CD4-positive, alpha-beta T cell treated with Interferon gamma for 1 hour (primary cell): Measurements from ENCODE around the gene GOLGA6L4.
"Not testable (repeated sequence)": the region's sequence is repeated elsewhere in the genome, so short reads cannot be mapped to it uniquely, and the experiment has no call there.

Experiments used
- DNase-seq: peaks from one replicate; pipeline ENCODE4 v3.0.0-alpha.2; 2020

GOLGA6L4 gene, protein sequence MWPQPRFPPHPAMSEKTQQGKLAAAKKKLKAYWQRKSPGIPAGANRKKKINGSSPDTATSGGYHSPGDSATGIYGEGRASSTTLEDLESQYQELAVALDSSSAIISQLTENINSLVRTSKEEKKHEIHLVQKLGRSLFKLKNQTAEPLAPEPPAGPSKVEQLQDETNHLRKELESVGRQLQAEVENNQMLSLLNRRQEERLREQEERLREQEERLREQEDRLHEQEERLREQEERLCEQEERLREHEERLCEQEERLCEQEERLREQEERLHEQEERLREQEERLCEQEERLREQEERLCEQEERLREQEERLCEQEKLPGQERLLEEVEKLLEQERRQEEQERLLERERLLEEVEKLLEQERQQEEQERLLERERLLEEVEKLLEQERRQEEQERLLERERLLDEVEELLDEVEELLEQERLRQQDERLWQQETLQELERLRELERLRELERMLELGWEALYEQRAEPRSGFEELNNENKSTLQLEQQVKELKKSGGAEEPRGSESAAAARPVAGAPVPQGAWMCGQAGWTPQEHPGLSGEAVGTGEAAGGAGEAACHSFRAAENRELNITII

DNA sequence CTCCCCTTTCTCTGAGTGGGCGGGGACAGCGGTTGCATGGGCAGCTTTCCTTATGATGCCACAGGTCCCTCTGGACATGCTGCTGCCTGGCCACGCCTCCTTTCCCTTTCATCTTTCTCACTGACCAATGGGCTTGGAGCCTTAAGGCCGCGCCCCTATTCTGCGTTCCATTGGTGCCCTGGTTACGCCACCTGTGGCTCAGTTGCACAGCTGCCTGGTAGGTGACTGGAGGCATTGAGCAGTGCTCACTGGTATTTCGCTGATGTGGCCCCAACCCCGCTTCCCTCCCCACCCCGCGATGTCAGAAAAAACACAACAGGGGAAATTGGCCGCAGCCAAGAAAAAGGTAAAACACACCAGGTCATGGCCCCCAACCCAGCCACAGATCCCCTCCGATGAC, at the start of gene GOLGA6L4:
GOLGA6L4 (plus strand) TSS at position 201 of the 400 bp plus-strand sequence; CDS start at position 263, 62 bp downstream.
- DNase-seq: not testable (repeated sequence)

- DNase-seq: not testable (repeated sequence)
Measured at GRCh38 chr15:84192982-84193381, 42.6 kb upstream of the GOLGA6L4 start.

DNA sequence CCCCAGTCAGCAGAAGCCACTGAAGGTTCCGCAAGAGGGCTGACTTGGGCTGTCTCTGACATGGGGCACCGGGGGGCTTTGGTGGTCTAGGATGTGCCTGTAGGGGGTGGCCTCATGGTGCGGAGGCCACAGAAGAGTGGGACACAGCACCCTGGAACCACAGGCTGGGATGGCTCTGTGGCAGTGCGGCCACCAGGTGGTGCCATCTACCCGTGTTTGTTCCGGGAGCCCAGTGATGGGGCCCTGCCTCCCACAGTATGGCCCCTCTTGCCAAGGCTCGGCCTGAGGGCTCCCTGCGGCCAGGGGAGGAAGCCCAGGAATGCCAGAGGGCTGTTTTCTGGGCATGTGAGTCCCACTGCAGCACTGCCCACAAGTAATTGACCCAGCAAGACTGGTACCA, 40.0 kb upstream of the GOLGA6L4 start:
- DNase-seq: not testable (repeated sequence)

DNA sequence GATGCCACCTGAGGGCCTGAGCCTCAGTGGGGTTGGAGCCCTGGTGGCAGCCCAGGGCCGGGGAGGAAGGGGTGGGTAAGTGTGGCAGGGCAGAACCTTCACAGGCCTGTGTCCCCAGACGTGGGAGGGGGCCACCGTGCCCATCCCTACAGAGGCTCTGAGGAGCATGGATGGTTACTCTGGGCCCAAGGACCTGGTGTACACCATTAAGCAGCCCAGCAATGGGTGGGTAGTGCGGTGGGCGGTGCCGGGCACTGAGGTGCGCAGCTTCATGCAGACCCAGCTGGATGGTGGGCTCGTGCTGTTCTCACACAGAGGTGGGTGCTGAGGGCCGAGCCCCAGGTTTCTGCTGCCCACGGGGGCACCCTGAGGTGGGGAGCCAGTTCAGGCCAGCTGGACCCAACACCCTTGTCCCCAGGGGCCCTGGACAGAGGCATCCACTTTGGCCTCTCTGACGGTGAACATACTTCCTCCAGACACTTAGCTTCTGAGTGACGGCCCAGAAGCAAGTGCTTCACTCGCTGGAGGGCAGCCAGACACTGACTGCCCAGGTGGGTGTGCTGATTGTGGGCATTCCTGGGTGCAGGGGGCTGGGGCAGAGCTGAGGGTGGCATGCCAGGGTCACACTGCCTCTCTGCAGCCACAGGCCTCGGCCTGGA, 38.9 kb upstream of the GOLGA6L4 start:
- not testable (repeated sequence) for DNase-seq

DNA sequence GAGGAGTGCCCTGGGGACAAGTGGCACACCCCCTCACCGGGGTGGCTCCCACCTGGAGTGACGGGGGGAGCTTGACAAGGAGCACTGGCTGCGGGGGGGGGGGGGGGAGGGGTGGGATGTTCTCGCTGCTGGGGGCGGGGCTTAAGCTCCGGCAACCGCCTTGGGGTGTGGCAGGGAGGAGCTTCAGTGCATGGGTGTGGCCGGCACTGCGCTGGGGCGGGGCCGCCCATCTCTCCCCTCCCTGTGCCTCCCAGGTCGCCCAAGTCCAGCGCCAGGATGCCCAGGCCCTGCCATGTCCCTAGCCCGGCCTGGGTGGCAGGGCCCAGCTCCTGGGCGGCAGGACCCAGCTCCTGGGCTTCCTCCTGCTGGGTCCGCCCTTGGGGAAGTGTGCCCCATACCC, 35.7 kb upstream of the GOLGA6L4 start:
- DNase-seq: not testable (repeated sequence)

- not testable (repeated sequence) for DNase-seq
Measured at GRCh38 chr15:84246441-84246840, 10.9 kb downstream of the GOLGA6L4 start.
